Measurements from ENCODE around the gene MRAS.

The MRAS gene

GRCh38 chr3:138351916-138352550 lies 3.7 kb downstream of the MRAS start:
- TF ChIP-seq USF1 (IDR thresholded peaks at IDR 0.05) (no peak), TEAD4 (IDR thresholded peaks at IDR 0.05) (no peak), TAF1 (IDR thresholded peaks at IDR 0.05; ENCODE audit: low read depth) (no peak), YY1 (IDR thresholded peaks at IDR 0.05; ENCODE audit: low read depth) (no peak), RAD21 (IDR thresholded peaks at IDR 0.05; ENCODE audit: low read depth) (no peak), FOXM1 (IDR thresholded peaks at IDR 0.05; ENCODE audit: borderline replicate concordance, low read depth) (no peak), TCF12 (IDR thresholded peaks at IDR 0.05; ENCODE audit: low read depth) (no peak), EGR1 (IDR thresholded peaks at IDR 0.05) (no peak), EP300 (IDR thresholded peaks at IDR 0.05; ENCODE audit: borderline replicate concordance) (no peak), MAX (IDR thresholded peaks at IDR 0.05) (no peak), NFIC (IDR thresholded peaks at IDR 0.05) (no peak), CREB1 (IDR thresholded peaks at IDR 0.05; ENCODE audit: low read depth) (no peak), REST (IDR thresholded peaks at IDR 0.05; ENCODE audit: low read depth) (no peak)

GRCh38 chr3:138354376-138354775 lies 6.0 kb downstream of the MRAS start:
- TF ChIP-seq CEBPB (IDR thresholded peaks at IDR 0.05) = no peak
- no peak for TF ChIP-seq EGR1 (IDR thresholded peaks at IDR 0.05)
- no peak for TF ChIP-seq ZBTB7A (IDR thresholded peaks at IDR 0.05; ENCODE audit: low read depth)
- no peak for TF ChIP-seq MAX (IDR thresholded peaks at IDR 0.05)
- no peak for TF ChIP-seq TCF12 (IDR thresholded peaks at IDR 0.05; ENCODE audit: low read depth)
- TF ChIP-seq USF1 (IDR thresholded peaks at IDR 0.05) = no peak
- no peak for TF ChIP-seq YY1 (IDR thresholded peaks at IDR 0.05; ENCODE audit: low read depth)
- no peak for TF ChIP-seq TAF1 (IDR thresholded peaks at IDR 0.05; ENCODE audit: low read depth)

GRCh38 chr3:138355071-138355470 lies 6.7 kb downstream of the MRAS start:
- TF ChIP-seq EGR1 (IDR thresholded peaks at IDR 0.05) (no peak), TAF1 (IDR thresholded peaks at IDR 0.05; ENCODE audit: low read depth) (no peak), TEAD4 (IDR thresholded peaks at IDR 0.05) (no peak), MAX (IDR thresholded peaks at IDR 0.05) (no peak), NFIC (IDR thresholded peaks at IDR 0.05) (no peak), USF1 (IDR thresholded peaks at IDR 0.05) (no peak), FOXM1 (IDR thresholded peaks at IDR 0.05; ENCODE audit: borderline replicate concordance, low read depth) (no peak), EP300 (IDR thresholded peaks at IDR 0.05; ENCODE audit: borderline replicate concordance) (no peak), CEBPB (IDR thresholded peaks at IDR 0.05) (no peak), YY1 (IDR thresholded peaks at IDR 0.05; ENCODE audit: low read depth) (no peak), RAD21 (IDR thresholded peaks at IDR 0.05; ENCODE audit: low read depth) (no peak), TCF12 (IDR thresholded peaks at IDR 0.05; ENCODE audit: low read depth) (no peak), REST (IDR thresholded peaks at IDR 0.05; ENCODE audit: low read depth) (no peak), CREB1 (IDR thresholded peaks at IDR 0.05; ENCODE audit: low read depth) (no peak), ZBTB7A (IDR thresholded peaks at IDR 0.05; ENCODE audit: low read depth) (no peak)

GRCh38 chr3:138356730-138357405 lies 8.5 kb downstream of the MRAS start:
- TF ChIP-seq TAF1 (IDR thresholded peaks at IDR 0.05; ENCODE audit: low read depth) (no peak), YY1 (IDR thresholded peaks at IDR 0.05; ENCODE audit: low read depth) (no peak), REST (IDR thresholded peaks at IDR 0.05; ENCODE audit: low read depth) (no peak), CEBPB (IDR thresholded peaks at IDR 0.05) (no peak), EGR1 (IDR thresholded peaks at IDR 0.05) (no peak), USF1 (IDR thresholded peaks at IDR 0.05) (no peak), MAX (IDR thresholded peaks at IDR 0.05) (no peak), RAD21 (IDR thresholded peaks at IDR 0.05; ENCODE audit: low read depth) (no peak), CREB1 (IDR thresholded peaks at IDR 0.05; ENCODE audit: low read depth) (no peak), EP300 (IDR thresholded peaks at IDR 0.05; ENCODE audit: borderline replicate concordance) (no peak), ZBTB7A (IDR thresholded peaks at IDR 0.05; ENCODE audit: low read depth) (no peak), NFIC (IDR thresholded peaks at IDR 0.05) (no peak), TEAD4 (IDR thresholded peaks at IDR 0.05) (no peak), TCF12 (IDR thresholded peaks at IDR 0.05; ENCODE audit: low read depth) (no peak), FOXM1 (IDR thresholded peaks at IDR 0.05; ENCODE audit: borderline replicate concordance, low read depth) (no peak)
